Measurements from ENCODE around the gene TMEM179. TPM values are rescaled to one million over a fixed set of nuclear protein-coding genes. Genes with fewer than 3 reads are reported as not detected.
A peak's percentile ranks its signal among the peaks of the same experiment; 100 is the strongest.

TMEM179 gene
- total and polyA plus RNA-seq, 2 of the 13 experiments (the other 11 are each of a cell fraction or from before 2014, with no cell fraction given): not detected

GRCh38 chr14:104604458-104605449, at the start of gene TMEM179 (continued):
- TF ChIP-seq ZNF883 (CRISPR knock-in tag; IDR thresholded peaks at IDR 0.05; ENCODE audit: not compliant biosample characterization): peak; percentile 69
- peak; percentile 47; the same call in 1 of the 2 replicates for TF ChIP-seq HOXA9 (CRISPR knock-in tag; IDR thresholded peaks at IDR 0.05; ENCODE audit: borderline replicate concordance)
- TF ChIP-seq, protein P1, sequence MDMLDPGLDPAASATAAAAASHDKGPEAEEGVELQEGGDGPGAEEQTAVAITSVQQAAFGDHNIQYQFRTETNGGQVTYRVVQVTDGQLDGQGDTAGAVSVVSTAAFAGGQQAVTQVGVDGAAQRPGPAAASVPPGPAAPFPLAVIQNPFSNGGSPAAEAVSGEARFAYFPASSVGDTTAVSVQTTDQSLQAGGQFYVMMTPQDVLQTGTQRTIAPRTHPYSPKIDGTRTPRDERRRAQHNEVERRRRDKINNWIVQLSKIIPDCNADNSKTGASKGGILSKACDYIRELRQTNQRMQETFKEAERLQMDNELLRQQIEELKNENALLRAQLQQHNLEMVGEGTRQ (IDR thresholded peaks at IDR 0.05; ENCODE audit: low read depth, low read length): no peak
- TF ChIP-seq, protein P1 (CRISPR knock-in tag; IDR thresholded peaks at IDR 0.05; ENCODE audit: borderline replicate concordance): no peak
- no peak for TF ChIP-seq TEAD2 (CRISPR knock-in tag; IDR thresholded peaks at IDR 0.05)
- TF ChIP-seq ZNF691 (CRISPR knock-in tag; IDR thresholded peaks at IDR 0.05; ENCODE audit: borderline replicate concordance, low read depth): peak; percentile 37; the same call in 1 of the 2 replicates
- 0 out of 2 replicates have a peak, but pooled peaks have one; percentile 73 for TF ChIP-seq CREB3 (CRISPR knock-in tag; IDR thresholded peaks at IDR 0.05)
- no peak for TF ChIP-seq MED8 (CRISPR knock-in tag; IDR thresholded peaks at IDR 0.05; ENCODE audit: insufficient replicate concordance)
- TF ChIP-seq ZNF672 (CRISPR knock-in tag; IDR thresholded peaks at IDR 0.05): no peak
- TF ChIP-seq, protein P2, sequence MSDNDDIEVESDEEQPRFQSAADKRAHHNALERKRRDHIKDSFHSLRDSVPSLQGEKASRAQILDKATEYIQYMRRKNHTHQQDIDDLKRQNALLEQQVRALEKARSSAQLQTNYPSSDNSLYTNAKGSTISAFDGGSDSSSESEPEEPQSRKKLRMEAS (IDR thresholded peaks at IDR 0.05): peak; percentile 39; the same call in 1 of the 2 replicates
- no peak for TF ChIP-seq CSRNP1 (CRISPR knock-in tag; IDR thresholded peaks at IDR 0.05)
- no peak for TF ChIP-seq SNAPC4 (CRISPR knock-in tag; IDR thresholded peaks at IDR 0.05)
- TF ChIP-seq, protein P3, sequence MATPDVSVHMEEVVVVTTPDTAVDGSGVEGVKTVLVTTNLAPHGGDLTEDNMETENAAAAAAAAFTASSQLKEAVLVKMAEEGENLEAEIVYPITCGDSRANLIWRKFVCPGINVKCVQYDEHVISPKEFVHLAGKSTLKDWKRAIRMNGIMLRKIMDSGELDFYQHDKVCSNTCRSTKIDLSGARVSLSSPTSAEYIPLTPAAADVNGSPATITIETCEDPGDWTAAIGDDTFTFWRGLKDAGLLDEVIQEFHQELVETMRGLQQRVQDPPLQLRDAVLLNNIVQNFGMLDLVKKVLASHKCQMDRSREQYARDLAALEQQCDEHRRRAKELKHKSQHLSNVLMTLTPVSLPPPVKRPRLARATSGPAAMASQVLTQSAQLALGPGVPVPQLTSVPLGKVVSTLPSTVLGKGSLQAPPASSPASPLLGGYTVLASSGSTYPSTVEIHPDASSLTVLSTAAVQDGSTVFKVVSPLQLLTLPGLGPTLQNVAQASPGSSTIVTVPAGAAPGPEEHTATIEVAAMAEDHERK (CRISPR knock-in tag; IDR thresholded peaks at IDR 0.05; ENCODE audit: low read depth): no peak
- 0 out of 2 replicates have a peak, but pooled peaks have one; percentile 66 for TF ChIP-seq ZNF451 (CRISPR knock-in tag; IDR thresholded peaks at IDR 0.05)

All from HepG2 (cell line).